GM23248 (cell line): ENCODE measurements around the gene EEPD1.

Experiments used
- EZH2 ChIP-seq: fragments of 200-600 bp; sonication (generic); IDR thresholded peaks from 2 replicates; pipeline ENCODE4 v1.6.1; 2018; ENCODE audit warnings: antibody characterized with exemption, mild to moderate bottlenecking; ENCODE audit not compliant: insufficient read depth, poor library complexity, severe bottlenecking
- EZH2phosphoT487 ChIP-seq: fragments of 200-600 bp; sonication (generic); IDR thresholded peaks from 2 replicates; pipeline ENCODE4 v1.6.1; 2018; ENCODE audit warnings: antibody characterized with exemption, moderate library complexity, mild to moderate bottlenecking, low read depth; ENCODE audit not compliant: insufficient read depth

DNA sequence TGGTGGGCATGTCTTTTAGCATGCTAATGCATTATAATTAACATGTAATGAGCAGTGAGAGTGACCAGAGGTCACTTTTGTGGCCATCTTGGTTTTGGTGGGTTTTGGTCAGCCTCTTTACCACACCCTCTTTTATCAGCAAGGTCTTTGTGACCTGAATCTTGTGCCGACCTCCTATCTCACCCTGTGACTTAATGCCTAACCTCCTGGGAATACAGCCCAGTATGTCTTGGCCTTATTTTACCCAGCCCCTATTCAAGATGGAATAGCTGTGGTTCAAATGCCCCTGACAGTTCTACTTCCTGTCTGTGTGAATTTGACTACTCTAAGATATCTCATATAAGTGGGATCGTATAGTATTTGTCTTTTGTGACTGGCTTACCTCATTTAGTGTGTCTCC is 85.1 kb downstream of the EEPD1 start:
- no peak for TF ChIP-seq EZH2
- TF ChIP-seq EZH2phosphoT487, result no peak
